Activated T-cell treated with anti-CD3 and anti-CD28 coated beads, Interleukin-2, amount 50 U/mL, for 72 hours (primary cell): ENCODE data around the gene OR13F1. TPM values are rescaled to one million over a fixed set of nuclear protein-coding genes. Genes with fewer than 3 reads are reported as not detected.
"Not testable (repeated sequence)": the region's sequence is repeated elsewhere in the genome, so short reads cannot be mapped to it uniquely, and the experiment has no call there.

Experiments
- ATAC-seq, 2 donors: fragments of 150-1000 bp; cut with Tn5 transposase; replicated peaks in 1 of 2; 2 replicates each; pipeline ENCODE4 v1.10.0; 2021; ENCODE audit warnings: moderate library complexity in 2 of 2, mild to moderate bottlenecking in 1 of 2
- DNase-seq, 2 donors: peaks; one replicate each; pipeline ENCODE4 v3.0.0; 2021 to 2022; ENCODE audit warnings: mixed read lengths in 1 of 2
- H3K27ac Mint-ChIP-seq: one replicate; pipeline ENCODE4 v1.8.0; 2022; ENCODE audit warnings: mild to moderate bottlenecking, moderate library complexity, mixed read lengths
- H3K27me3 Mint-ChIP-seq: one replicate; pipeline ENCODE4 v1.8.0; 2022; ENCODE audit warnings: low read depth, mixed read lengths
- H3K36me3 Mint-ChIP-seq, 2 donors: one replicate each; pipeline ENCODE4 v1.8.0; 2022; ENCODE audit warnings: mixed read lengths in 2 of 2, mild to moderate bottlenecking in 1 of 2; ENCODE audit not compliant: insufficient read depth in 2 of 2
- H3K4me1 Mint-ChIP-seq: one replicate; pipeline ENCODE4 v1.8.0; 2022; ENCODE audit warnings: low read depth, mixed read lengths
- H3K4me3 Mint-ChIP-seq, 2 donors: one replicate each; pipeline ENCODE4 v1.8.0; 2022; ENCODE audit warnings: mild to moderate bottlenecking in 2 of 2, mixed read lengths in 2 of 2, moderate library complexity in 2 of 2
- H3K9me3 Mint-ChIP-seq, 2 donors: one replicate each; pipeline ENCODE4 v1.8.0; 2022; ENCODE audit warnings: mixed read lengths in 2 of 2
- total RNA-seq, 2 donors: library from RNA; stranded (reverse); gene quantifications; one replicate each; pipeline ENCODE4 v1.2.3, GENCODE V29; 2022

OR13F1 gene, protein sequence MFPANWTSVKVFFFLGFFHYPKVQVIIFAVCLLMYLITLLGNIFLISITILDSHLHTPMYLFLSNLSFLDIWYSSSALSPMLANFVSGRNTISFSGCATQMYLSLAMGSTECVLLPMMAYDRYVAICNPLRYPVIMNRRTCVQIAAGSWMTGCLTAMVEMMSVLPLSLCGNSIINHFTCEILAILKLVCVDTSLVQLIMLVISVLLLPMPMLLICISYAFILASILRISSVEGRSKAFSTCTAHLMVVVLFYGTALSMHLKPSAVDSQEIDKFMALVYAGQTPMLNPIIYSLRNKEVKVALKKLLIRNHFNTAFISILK
- total RNA-seq = not detected

DNA sequence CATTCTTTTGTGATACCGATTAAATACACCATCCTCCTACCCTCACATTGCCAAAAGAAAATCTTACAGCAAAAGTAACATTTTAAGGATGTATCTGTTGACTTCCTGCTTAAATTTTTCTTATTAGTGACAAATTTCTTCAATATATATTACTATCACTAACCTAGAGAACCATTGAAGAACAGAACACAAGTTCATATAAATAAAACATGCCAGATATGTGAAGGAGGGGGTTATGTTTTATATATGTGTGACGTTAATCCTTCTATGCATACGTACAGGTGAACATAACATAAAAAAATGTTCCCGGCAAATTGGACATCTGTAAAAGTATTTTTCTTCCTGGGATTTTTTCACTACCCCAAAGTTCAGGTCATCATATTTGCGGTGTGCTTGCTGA, at the start of gene OR13F1:
Gene OR13F1 (plus strand): TSS at position 301 of the 400 bp plus-strand sequence. CDS start 0 bp downstream, at position 301.
- peaks cover 0 to 5% of the 10 kb centered on the region in 2 donors for H3K9me3 Mint-ChIP-seq
- no peaks in the 10 kb centered on the region for H3K4me1 Mint-ChIP-seq
- no peak within 1 kb of the TSS for H3K4me3 Mint-ChIP-seq
- no peak within 1 kb of the TSS for H3K27ac Mint-ChIP-seq
- H3K36me3 Mint-ChIP-seq = no peaks in the 10 kb centered on the region
- DNase-seq (no peak), ATAC-seq (no peak)
- no peaks in the 10 kb centered on the region for H3K27me3 Mint-ChIP-seq

GRCh38 chr9:104456831-104457230, 47.2 kb upstream of the OR13F1 start:
- no peaks in the 10 kb centered on the region for H3K36me3 Mint-ChIP-seq
- no peaks in the 10 kb centered on the region for H3K27me3 Mint-ChIP-seq
- DNase-seq = no peak
- no peaks in the 10 kb centered on the region for H3K4me1 Mint-ChIP-seq
- peaks cover 0 to 2% of the 10 kb centered on the region in 2 donors for H3K9me3 Mint-ChIP-seq
- H3K4me3 Mint-ChIP-seq = no peak overlapping the region
- ATAC-seq = no peak
- no peak overlapping the region for H3K27ac Mint-ChIP-seq

- Mint-ChIP-seq H3K27ac (no peak overlapping the region), H3K36me3 (no peaks in the 10 kb centered on the region), H3K4me3 (no peak overlapping the region), H3K27me3 (no peaks in the 10 kb centered on the region), H3K4me1 (no peaks in the 10 kb centered on the region), H3K9me3 (peaks cover 3 to 4% of the 10 kb centered on the region in 2 donors)
- ATAC-seq (no peak), DNase-seq (no peak)
Observed at GRCh38 chr9:104463864-104464263, 40.2 kb upstream of the OR13F1 start.

- DNase-seq (no peak), ATAC-seq (no peak)
- H3K9me3 Mint-ChIP-seq = peaks cover 4 to 5% of the 10 kb centered on the region in 2 donors
- H3K4me3 Mint-ChIP-seq = no peak overlapping the region
- H3K36me3 Mint-ChIP-seq = no peaks in the 10 kb centered on the region
- H3K27ac Mint-ChIP-seq = no peak overlapping the region
- H3K27me3 Mint-ChIP-seq = no peaks in the 10 kb centered on the region
- H3K4me1 Mint-ChIP-seq = no peaks in the 10 kb centered on the region
Observed at GRCh38 chr9:104468261-104468660, 35.8 kb upstream of the OR13F1 start.

DNA sequence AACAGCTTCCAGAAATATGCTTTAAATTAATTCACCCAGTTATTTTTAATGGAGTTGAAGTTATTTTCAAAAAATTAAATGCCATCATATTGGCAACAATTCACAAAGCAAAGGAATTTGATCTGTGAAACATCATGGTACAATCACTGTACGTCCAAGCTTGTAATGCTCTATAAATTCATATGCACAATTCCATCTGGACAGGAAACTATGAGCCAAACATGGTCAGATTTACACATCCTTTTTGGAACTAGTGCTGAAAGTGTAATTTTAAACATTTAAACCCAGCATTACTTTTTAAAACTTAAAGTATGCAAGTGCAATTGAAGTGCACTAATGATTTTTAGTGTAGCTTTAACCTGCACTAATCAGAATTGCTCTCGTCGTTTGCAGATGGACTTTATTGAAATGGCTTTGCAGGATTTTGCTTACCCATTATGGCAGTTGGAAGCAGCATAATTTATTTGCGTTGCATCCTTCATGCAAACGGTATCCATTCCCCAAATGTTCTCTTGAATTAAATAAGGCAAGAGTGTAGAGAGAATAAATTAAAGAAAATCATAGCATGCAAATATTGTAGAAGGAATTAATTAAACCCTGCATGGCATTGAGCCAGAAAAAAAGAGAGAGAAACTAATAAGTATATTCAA, 21.0 kb upstream of the OR13F1 start:
- Mint-ChIP-seq H3K27me3 (no peaks in the 10 kb centered on the region), H3K4me1 (no peaks in the 10 kb centered on the region), H3K9me3 (no peaks in the 10 kb centered on the region), H3K36me3 (no peaks in the 10 kb centered on the region), H3K27ac (no peak overlapping the region), H3K4me3 (no peak overlapping the region)
- ATAC-seq (no peak), DNase-seq (no peak)

DNA sequence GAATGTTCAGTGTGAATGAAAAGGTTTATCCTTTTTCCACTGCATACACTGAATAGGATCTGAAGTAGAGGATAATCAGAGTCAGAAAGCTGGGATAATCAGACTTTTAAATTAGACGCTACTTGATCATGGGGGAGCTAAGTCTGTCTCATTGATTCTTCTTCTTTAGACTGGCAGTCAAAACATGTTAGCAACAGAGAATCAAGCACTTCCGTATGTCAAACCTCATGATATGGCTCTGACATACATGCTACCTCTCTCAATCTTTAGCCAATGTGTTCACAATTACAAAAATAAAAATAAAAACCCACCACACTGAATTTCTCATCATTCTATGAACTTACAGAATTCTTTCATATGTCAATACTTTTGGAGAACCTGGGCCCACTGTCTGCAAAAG, 19.0 kb upstream of the OR13F1 start:
- ATAC-seq (no peak), DNase-seq (no peak)
- Mint-ChIP-seq H3K4me1 (no peaks in the 10 kb centered on the region), H3K4me3 (no peak overlapping the region), H3K36me3 (no peaks in the 10 kb centered on the region), H3K27me3 (no peaks in the 10 kb centered on the region), H3K9me3 (no peaks in the 10 kb centered on the region), H3K27ac (no peak overlapping the region)

GRCh38 chr9:104494808-104495207, 9.3 kb upstream of the OR13F1 start:
- no peaks in the 10 kb centered on the region for H3K27me3 Mint-ChIP-seq
- H3K4me1 Mint-ChIP-seq = no peaks in the 10 kb centered on the region
- no peak for DNase-seq
- H3K4me3 Mint-ChIP-seq = no peak overlapping the region
- no peak for ATAC-seq
- H3K36me3 Mint-ChIP-seq = no peaks in the 10 kb centered on the region
- H3K9me3 Mint-ChIP-seq = peaks cover 0 to 1% of the 10 kb centered on the region in 2 donors
- H3K27ac Mint-ChIP-seq = no peak overlapping the region

DNA sequence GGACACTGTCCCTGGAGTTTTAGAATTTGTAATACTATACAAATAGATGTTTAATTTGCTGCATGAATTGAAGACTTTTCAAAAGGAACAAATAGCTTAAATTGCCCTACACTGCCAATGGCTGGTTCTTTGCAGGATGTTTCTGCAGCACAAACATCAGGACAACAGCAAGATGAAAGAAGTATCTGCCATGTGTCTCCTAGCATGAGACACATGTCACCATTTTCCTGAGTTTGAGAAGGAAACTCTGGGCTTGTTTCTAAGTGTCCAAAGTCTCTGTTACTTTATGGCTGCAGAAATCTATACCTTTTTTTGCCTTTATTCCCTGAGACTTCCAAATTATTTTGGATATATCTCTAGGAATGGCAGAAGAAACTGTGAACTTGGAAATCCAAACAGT, 623 bp upstream of the OR13F1 start:
- Mint-ChIP-seq H3K9me3 (peaks cover 0 to 3% of the 10 kb centered on the region in 2 donors), H3K36me3 (no peaks in the 10 kb centered on the region), H3K4me1 (no peaks in the 10 kb centered on the region), H3K27me3 (no peaks in the 10 kb centered on the region), H3K4me3 (no peak overlapping the region), H3K27ac (no peak overlapping the region)
- DNase-seq (no peak), ATAC-seq (no peak)

DNA sequence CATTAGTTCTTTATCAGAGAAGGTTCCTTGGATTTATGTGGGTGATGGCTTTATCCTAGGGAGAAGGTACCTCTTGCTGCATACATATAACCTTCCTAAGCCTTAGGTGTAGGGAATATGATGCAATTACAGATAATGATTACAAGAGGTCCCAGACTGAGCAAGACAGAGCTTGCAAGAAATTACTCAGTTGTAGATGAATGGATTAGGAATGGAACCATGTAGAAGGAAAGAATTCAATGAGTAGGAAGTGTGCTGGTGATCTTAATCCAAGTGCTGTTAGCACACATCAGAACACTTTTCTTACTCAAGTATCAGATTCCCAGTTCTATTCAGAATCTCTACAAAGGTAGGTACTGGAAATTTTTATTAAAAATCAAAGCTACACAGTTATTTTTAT, 2.5 kb downstream of the OR13F1 start:
- Mint-ChIP-seq H3K9me3 (peaks cover 0 to 6% of the 10 kb centered on the region in 2 donors), H3K36me3 (no peaks in the 10 kb centered on the region), H3K27ac (no peak overlapping the region), H3K4me3 (no peak overlapping the region), H3K4me1 (no peaks in the 10 kb centered on the region), H3K27me3 (no peaks in the 10 kb centered on the region)
- ATAC-seq (no peak), DNase-seq (no peak)

DNA sequence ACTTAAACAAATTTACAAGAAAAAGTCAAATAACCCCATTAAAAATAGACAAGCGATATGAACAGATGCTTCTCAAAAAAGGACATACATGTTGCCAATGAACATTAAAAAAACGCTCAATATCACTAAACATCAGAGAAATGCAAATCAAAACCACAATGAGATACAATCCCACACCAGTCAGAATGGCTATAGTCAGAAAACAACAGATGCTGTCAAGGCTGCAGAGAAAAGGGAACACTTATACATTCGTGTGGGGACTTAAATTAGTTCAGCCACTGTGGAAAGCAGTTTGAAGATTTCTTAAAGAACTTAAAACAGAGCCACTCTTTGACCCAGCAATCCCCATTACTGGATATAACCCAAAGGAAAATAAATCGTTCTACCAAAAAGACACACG, 10.8 kb downstream of the OR13F1 start:
- Mint-ChIP-seq H3K9me3 (peaks cover 0 to 2% of the 10 kb centered on the region in 2 donors), H3K27ac (no peak overlapping the region), H3K27me3 (no peaks in the 10 kb centered on the region), H3K4me3 (no peak overlapping the region), H3K36me3 (no peaks in the 10 kb centered on the region), H3K4me1 (no peaks in the 10 kb centered on the region)
- ATAC-seq (no peak), DNase-seq (no peak)

GRCh38 chr9:104520241-104520640, 16.2 kb downstream of the OR13F1 start:
- not testable (repeated sequence) for H3K9me3 Mint-ChIP-seq, H3K36me3 Mint-ChIP-seq, ATAC-seq, H3K4me3 Mint-ChIP-seq, H3K27ac Mint-ChIP-seq, H3K4me1 Mint-ChIP-seq, DNase-seq, H3K27me3 Mint-ChIP-seq

DNA sequence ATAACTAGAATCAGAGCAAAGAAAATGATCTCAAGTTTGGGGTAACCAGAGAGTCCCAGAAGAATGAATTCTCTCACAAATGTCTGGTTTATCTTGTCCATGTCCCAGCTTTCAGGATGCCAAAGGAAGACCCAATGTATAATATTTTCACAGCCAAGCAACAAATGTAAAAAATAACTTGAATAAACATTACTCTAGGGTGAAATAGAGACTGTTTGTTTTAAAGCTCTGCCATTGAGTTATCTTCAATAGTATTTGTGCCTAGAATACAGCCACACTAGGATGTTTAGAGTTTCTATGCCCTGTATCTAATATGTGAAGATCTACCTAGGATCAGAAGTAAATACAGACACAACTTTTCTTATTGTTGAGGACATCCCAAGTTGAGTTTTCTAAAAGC, 23.0 kb downstream of the OR13F1 start, which contains the start of gene OR13C4:
Gene OR13C4 (minus strand): TSS at position 101 of the 400 bp plus-strand sequence. CDS start 0 bp downstream, at position 101.
- Mint-ChIP-seq H3K4me3 (no peak within 1 kb of the TSS), H3K27ac (no peak within 1 kb of the TSS), H3K27me3 (no peaks in the 10 kb centered on the region), H3K36me3 (no peaks in the 10 kb centered on the region), H3K9me3 (no peaks in the 10 kb centered on the region), H3K4me1 (no peaks in the 10 kb centered on the region)
- DNase-seq (no peak), ATAC-seq (no peak)

GRCh38 chr9:104536756-104537155, 32.7 kb downstream of the OR13F1 start, which contains the start of gene OR13C3:
Gene OR13C3 (minus strand): TSS chr9:104536856. CDS start chr9:104536723, 133 bp downstream.
- no peak within 1 kb of the TSS for H3K27ac Mint-ChIP-seq
- no peaks in the 10 kb centered on the region for H3K4me1 Mint-ChIP-seq
- H3K36me3 Mint-ChIP-seq = no peaks in the 10 kb centered on the region
- H3K4me3 Mint-ChIP-seq = no peak within 1 kb of the TSS
- no peaks in the 10 kb centered on the region for H3K27me3 Mint-ChIP-seq
- H3K9me3 Mint-ChIP-seq = no peaks in the 10 kb centered on the region
- ATAC-seq (no peak), DNase-seq (no peak)
